ENCODE results near the gene ONECUT1. TPM values are rescaled to one million over a fixed set of nuclear protein-coding genes. Genes with fewer than 3 reads are reported as not detected.

The ONECUT1 gene
- total RNA-seq, 1 experiment from 2014 or later, result 1.3 TPM

DNA sequence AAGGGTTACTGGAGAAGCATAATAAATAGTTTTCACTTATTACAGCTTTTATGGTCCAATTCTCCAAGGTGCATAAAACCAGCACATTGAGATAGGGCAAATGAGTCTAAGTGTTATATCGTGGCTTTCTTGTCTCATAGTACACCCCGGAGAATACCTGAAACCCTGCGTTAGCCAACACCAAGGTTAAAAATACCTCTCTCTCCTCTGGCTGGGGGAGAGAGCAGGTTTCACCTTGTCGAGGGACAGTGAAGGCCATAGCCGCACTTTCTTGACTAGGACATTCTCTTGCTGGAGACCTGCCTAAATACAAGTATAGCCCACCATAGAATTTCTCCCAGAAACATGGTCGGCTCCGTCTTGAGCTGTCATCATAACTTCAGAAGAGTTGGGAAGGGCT lies 59.5 kb downstream of the ONECUT1 start:
- POLR2A ChIA-PET, result no interaction called here
- no peak overlapping the region for H3K4me3 ChIP-seq (replicated peaks in 1 of 2; ENCODE audit: low read depth in 1 of 2, low read length in 2 of 2)
- TF ChIP-seq, protein P1, sequence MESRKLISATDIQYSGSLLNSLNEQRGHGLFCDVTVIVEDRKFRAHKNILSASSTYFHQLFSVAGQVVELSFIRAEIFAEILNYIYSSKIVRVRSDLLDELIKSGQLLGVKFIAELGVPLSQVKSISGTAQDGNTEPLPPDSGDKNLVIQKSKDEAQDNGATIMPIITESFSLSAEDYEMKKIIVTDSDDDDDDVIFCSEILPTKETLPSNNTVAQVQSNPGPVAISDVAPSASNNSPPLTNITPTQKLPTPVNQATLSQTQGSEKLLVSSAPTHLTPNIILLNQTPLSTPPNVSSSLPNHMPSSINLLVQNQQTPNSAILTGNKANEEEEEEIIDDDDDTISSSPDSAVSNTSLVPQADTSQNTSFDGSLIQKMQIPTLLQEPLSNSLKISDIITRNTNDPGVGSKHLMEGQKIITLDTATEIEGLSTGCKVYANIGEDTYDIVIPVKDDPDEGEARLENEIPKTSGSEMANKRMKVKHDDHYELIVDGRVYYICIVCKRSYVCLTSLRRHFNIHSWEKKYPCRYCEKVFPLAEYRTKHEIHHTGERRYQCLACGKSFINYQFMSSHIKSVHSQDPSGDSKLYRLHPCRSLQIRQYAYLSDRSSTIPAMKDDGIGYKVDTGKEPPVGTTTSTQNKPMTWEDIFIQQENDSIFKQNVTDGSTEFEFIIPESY (IDR thresholded peaks at IDR 0.05; ENCODE audit: extremely low read depth, insufficient replicate concordance, low read length), result no peak
- no peak for TF ChIP-seq EZH2 (IDR thresholded peaks at IDR 0.05)
- TF ChIP-seq ZNF274 (IDR thresholded peaks at IDR 0.05; ENCODE audit: low read depth, low read length), result no peak
- TF ChIP-seq SRF (IDR thresholded peaks at IDR 0.05; ENCODE audit: low read depth), result no peak
- TF ChIP-seq, protein P2, sequence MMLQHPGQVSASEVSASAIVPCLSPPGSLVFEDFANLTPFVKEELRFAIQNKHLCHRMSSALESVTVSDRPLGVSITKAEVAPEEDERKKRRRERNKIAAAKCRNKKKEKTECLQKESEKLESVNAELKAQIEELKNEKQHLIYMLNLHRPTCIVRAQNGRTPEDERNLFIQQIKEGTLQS (IDR thresholded peaks at IDR 0.05), result no peak
- no peak for TF ChIP-seq SP1 (IDR thresholded peaks at IDR 0.05; ENCODE audit: low read depth)
- TF ChIP-seq, protein P3, sequence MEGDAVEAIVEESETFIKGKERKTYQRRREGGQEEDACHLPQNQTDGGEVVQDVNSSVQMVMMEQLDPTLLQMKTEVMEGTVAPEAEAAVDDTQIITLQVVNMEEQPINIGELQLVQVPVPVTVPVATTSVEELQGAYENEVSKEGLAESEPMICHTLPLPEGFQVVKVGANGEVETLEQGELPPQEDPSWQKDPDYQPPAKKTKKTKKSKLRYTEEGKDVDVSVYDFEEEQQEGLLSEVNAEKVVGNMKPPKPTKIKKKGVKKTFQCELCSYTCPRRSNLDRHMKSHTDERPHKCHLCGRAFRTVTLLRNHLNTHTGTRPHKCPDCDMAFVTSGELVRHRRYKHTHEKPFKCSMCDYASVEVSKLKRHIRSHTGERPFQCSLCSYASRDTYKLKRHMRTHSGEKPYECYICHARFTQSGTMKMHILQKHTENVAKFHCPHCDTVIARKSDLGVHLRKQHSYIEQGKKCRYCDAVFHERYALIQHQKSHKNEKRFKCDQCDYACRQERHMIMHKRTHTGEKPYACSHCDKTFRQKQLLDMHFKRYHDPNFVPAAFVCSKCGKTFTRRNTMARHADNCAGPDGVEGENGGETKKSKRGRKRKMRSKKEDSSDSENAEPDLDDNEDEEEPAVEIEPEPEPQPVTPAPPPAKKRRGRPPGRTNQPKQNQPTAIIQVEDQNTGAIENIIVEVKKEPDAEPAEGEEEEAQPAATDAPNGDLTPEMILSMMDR (IDR thresholded peaks at IDR 0.05 in 2 of 3, conservative IDR thresholded peaks at IDR 0.05 in 1 of 3; ENCODE audit: borderline replicate concordance in 1 of 3, insufficient read depth in 1 of 3, low read depth in 2 of 3, low read length in 2 of 3), result no peak
- TF ChIP-seq, protein P4, sequence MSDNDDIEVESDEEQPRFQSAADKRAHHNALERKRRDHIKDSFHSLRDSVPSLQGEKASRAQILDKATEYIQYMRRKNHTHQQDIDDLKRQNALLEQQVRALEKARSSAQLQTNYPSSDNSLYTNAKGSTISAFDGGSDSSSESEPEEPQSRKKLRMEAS (IDR thresholded peaks at IDR 0.05), result no peak
- TF ChIP-seq CEBPB (IDR thresholded peaks at IDR 0.05; ENCODE audit: low read depth), result no peak
- TF ChIP-seq EZH2phosphoT487 (IDR thresholded peaks at IDR 0.05; ENCODE audit: borderline replicate concordance), result no peak
- TF ChIP-seq SIN3A (IDR thresholded peaks at IDR 0.05; ENCODE audit: low read depth), result no peak
- TF ChIP-seq ELF1 (IDR thresholded peaks at IDR 0.05; ENCODE audit: borderline replicate concordance, low read depth), result no peak
- no peak for TF ChIP-seq TCF7L2 (IDR thresholded peaks at IDR 0.05; ENCODE audit: borderline replicate concordance, extremely low read depth, insufficient read depth, insufficient read length)
- no peak for TF ChIP-seq RAD21 (IDR thresholded peaks at IDR 0.05; ENCODE audit: low read depth)
- TF ChIP-seq, protein P5, sequence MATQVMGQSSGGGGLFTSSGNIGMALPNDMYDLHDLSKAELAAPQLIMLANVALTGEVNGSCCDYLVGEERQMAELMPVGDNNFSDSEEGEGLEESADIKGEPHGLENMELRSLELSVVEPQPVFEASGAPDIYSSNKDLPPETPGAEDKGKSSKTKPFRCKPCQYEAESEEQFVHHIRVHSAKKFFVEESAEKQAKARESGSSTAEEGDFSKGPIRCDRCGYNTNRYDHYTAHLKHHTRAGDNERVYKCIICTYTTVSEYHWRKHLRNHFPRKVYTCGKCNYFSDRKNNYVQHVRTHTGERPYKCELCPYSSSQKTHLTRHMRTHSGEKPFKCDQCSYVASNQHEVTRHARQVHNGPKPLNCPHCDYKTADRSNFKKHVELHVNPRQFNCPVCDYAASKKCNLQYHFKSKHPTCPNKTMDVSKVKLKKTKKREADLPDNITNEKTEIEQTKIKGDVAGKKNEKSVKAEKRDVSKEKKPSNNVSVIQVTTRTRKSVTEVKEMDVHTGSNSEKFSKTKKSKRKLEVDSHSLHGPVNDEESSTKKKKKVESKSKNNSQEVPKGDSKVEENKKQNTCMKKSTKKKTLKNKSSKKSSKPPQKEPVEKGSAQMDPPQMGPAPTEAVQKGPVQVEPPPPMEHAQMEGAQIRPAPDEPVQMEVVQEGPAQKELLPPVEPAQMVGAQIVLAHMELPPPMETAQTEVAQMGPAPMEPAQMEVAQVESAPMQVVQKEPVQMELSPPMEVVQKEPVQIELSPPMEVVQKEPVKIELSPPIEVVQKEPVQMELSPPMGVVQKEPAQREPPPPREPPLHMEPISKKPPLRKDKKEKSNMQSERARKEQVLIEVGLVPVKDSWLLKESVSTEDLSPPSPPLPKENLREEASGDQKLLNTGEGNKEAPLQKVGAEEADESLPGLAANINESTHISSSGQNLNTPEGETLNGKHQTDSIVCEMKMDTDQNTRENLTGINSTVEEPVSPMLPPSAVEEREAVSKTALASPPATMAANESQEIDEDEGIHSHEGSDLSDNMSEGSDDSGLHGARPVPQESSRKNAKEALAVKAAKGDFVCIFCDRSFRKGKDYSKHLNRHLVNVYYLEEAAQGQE (IDR thresholded peaks at IDR 0.05; ENCODE audit: low read depth), result no peak
- TF ChIP-seq FOSL1 (IDR thresholded peaks at IDR 0.05; ENCODE audit: low read depth), result no peak
- no peak for TF ChIP-seq POLR2AphosphoS5 (IDR thresholded peaks at IDR 0.05; ENCODE audit: low read depth, low read length)
- no peak for TF ChIP-seq POLR2A (IDR thresholded peaks at IDR 0.05; ENCODE audit: borderline replicate concordance, extremely low read depth, insufficient read depth, insufficient read length)
- no peak for TF ChIP-seq ZFX (IDR thresholded peaks at IDR 0.05)
- no peak for DNase-seq (ENCODE audit: low read depth, low spot score)
- RAD21 ChIA-PET (ENCODE audit: low non-redundant PET in 1 of 2, low total read pairs in 2 of 2, uncharacterized antibody in 2 of 2, unreplicated experiment in 2 of 2), result no interaction called here
- no peaks in the 10 kb centered on the region for H3K4me1 ChIP-seq (ENCODE audit: control insufficient read depth in 1 of 2, insufficient read depth in 2 of 2, low read length in 2 of 2)
- H2AFZ ChIP-seq (ENCODE audit: low read depth, low read length, poor library complexity, severe bottlenecking), result no peak overlapping the region
- no peak overlapping the region for H3K9ac ChIP-seq (ENCODE audit: low read length)
- no peaks in the 10 kb centered on the region for H3K27me3 ChIP-seq (ENCODE audit: insufficient read depth, low read length)
- CTCF ChIA-PET, result no interaction called here
- no peaks in the 10 kb centered on the region for H3K9me2 ChIP-seq (ENCODE audit: insufficient read depth)
- H3K79me2 ChIP-seq (ENCODE audit: insufficient read depth, low read length), result no peaks in the 10 kb centered on the region
- H3K4me2 ChIP-seq (ENCODE audit: low read length), result no peak overlapping the region
- intact Hi-C loops (cut with micrococcal nuclease), result loop anchor here (10.0 kb wide), 1 partner anchor 166 kb away; the partner anchor contains the start of gene ARPP19
- no peak overlapping the region for H3K27ac ChIP-seq (ENCODE audit: low read depth, low read length)
- H4K20me1 ChIP-seq (ENCODE audit: insufficient read depth), result no peaks in the 10 kb centered on the region
- no TSS peak for BruUV-seq (replicated peaks)
- ATAC-seq, result no peak
- no peaks in the 10 kb centered on the region for H3K9me3 ChIP-seq (ENCODE audit: control insufficient read depth in 1 of 2, insufficient read depth in 1 of 2, low read depth in 1 of 2, low read length in 2 of 2)
- H3K36me3 ChIP-seq (ENCODE audit: control insufficient read depth in 1 of 2, insufficient read depth in 2 of 2, low read length in 2 of 2), result no peaks in the 10 kb centered on the region

Data from HCT116 (cell line).